SJSA1 (cell line): Measurements from ENCODE around the gene FAM117B. TPM values are rescaled to one million over a fixed set of nuclear protein-coding genes. Genes with fewer than 3 reads are reported as not detected.

Source experiments
- DNase-seq, 2 experiments: peaks; one replicate each; pipeline ENCODE4 v3.0.0-alpha.2; 2015 to 2020; ENCODE audit warnings: low spot score in 2 of 2, low read depth in 1 of 2
- H3K27ac ChIP-seq: fragments of 250-450 bp; sonication (Bioruptor Pico); 2 replicates; pipeline ENCODE4 v1.5.1; 2020; ENCODE audit warnings: mild to moderate bottlenecking, moderate library complexity
- H3K27me3 ChIP-seq: fragments of 250-450 bp; sonication (Bioruptor Pico); replicated peaks from 2 replicates; pipeline ENCODE4 v1.5.1; 2020; ENCODE audit warnings: mild to moderate bottlenecking, moderate library complexity
- H3K36me3 ChIP-seq: fragments of 250-450 bp; sonication (Bioruptor Pico); 2 replicates; pipeline ENCODE4 v1.5.1; 2020; ENCODE audit warnings: mild to moderate bottlenecking
- H3K4me1 ChIP-seq: fragments of 250-450 bp; sonication (Bioruptor Pico); replicated peaks from 2 replicates; pipeline ENCODE4 v1.6.1; 2021; ENCODE audit warnings: mild to moderate bottlenecking
- H3K4me3 ChIP-seq: fragments of 250-450 bp; sonication (Bioruptor Pico); 2 replicates; pipeline ENCODE4 v1.5.1; 2020; ENCODE audit warnings: mild to moderate bottlenecking
- H3K9me3 ChIP-seq: fragments of 250-450 bp; sonication (Bioruptor Pico); replicated peaks from 2 replicates; pipeline ENCODE4 v1.5.1; 2020; ENCODE audit warnings: mild to moderate bottlenecking
- total RNA-seq: library from RNA; depleted of rRNA; stranded (reverse); fragments of >200 nt; shearing (Covaris generic); gene quantifications from 2 replicates; pipeline ENCODE4 v1.2.3, GENCODE V29; 2014

The FAM117B gene
- total RNA-seq, 1 experiment from 2014 or later, result 0.26 TPM

DNA sequence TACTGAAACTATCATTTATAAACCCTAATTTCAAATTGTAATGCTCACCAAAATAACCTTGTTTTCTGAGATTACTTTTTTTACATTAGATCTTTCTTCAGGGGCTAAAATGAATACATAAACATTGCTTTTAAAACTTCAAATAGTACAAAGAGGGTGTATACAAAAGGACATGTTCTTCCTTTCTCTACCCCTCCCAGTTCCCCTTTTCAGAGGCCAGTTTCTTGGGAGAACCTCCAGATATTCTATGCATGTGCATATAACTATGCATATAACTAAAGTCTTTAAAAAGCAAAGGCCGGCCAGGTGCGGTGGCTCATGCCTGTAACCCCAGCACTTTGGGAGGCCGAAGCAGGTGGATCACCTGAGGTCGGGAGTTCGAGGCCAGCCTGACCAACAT is 10.6 kb upstream of the FAM117B start:
- DNase-seq, result no peak
- H3K27me3 ChIP-seq, result no peaks in the 10 kb centered on the region
- H3K36me3 ChIP-seq, result no peaks in the 10 kb centered on the region
- no peaks in the 10 kb centered on the region for H3K9me3 ChIP-seq
- no peak overlapping the region for H3K27ac ChIP-seq
- no peak overlapping the region for H3K4me3 ChIP-seq
- H3K4me1 ChIP-seq, result no peaks in the 10 kb centered on the region

DNA sequence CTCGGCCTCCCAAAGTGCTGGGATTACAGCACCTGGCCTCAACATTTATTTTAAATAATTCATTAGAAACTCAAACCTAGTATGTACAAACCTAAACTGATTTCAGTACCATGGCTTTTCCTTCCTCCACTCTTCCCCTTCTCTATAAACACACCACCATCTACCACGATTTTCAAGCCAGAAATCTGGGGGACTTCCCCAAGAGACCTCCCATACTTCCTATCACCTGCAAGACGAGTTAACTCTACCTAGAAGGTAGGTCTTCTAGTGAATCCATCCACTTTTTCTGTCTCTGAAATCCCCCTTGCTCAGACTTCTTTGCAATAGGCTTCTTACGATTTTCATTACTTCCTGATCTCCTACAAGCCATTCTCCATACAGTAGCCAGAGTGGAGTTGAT is 7.7 kb upstream of the FAM117B start:
- H3K36me3 ChIP-seq, result no peaks in the 10 kb centered on the region
- no peaks in the 10 kb centered on the region for H3K9me3 ChIP-seq
- no peaks in the 10 kb centered on the region for H3K27me3 ChIP-seq
- no peaks in the 10 kb centered on the region for H3K4me1 ChIP-seq
- DNase-seq, result no peak
- no peak overlapping the region for H3K4me3 ChIP-seq
- no peak overlapping the region for H3K27ac ChIP-seq

DNA sequence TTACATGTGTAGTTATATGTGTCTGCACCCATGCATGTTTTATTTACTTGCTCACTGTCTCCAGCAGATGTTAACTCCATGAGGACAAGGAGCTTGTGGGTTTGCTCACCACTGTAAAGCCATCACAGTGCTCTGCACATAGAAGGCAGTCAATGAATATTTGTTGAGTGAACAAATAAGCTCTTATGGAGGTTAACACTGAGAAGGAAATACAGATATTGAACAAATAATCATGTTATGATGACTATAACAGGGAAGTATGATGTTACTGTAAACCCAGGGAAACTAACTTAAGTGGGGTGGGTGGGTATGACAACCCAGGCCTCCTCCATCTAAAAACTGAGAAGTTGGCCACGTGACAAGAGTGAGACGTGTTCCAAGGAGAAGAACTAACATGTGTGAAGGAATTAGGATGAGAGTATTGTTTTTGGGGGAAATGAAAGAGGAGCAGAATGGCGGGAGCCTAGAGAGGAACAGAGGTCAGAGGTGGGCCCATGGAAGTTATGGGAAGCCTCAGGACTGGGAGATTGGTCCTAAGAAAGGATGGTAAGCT is 6.0 kb upstream of the FAM117B start:
- no peak overlapping the region for H3K27ac ChIP-seq
- H3K27me3 ChIP-seq, result no peaks in the 10 kb centered on the region
- no peak for DNase-seq

DNA sequence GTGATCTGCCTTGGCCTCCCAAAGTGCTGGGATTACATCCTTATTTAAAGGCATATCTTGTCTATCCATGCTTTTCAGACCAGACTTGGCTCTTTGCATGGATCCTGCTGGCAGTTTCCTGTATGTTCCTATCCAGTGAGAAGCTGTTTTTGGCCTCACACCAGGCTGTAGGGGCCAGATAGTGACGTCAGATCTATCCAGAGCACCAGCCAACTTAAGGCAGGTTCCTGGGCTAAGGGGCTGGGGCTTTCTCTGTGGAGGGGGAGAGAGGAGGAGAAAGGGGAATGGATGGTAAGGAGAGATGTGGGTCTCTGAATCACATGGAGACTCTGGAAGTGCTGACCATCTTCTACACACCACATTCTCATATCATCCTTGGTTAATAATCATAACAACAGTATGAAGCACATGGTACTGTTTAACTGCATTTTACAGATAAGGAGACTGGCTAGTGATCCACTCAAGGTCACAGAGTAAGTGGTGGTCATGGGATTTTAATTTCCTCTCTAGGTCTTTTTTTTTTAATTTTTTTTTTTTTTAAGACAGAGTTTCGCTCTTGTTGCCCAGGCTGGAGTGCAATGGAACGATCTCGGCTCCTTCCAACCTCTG is 2.0 kb upstream of the FAM117B start:
- Histone ChIP-seq H3K4me1 (peaks cover 8% of the 10 kb centered on the region; the same call in 1 of the 2 replicates), H3K4me3 (no peak overlapping the region), H3K9me3 (no peaks in the 10 kb centered on the region), H3K27ac (no peak overlapping the region), H3K27me3 (no peaks in the 10 kb centered on the region), H3K36me3 (no peaks in the 10 kb centered on the region)
- DNase-seq, result no peak

More for the DNA sequence above, 6.0 kb upstream of the FAM117B start:
- H3K4me3 ChIP-seq, result no peak overlapping the region
- H3K4me1 ChIP-seq, result no peaks in the 10 kb centered on the region
- no peaks in the 10 kb centered on the region for H3K9me3 ChIP-seq
- H3K36me3 ChIP-seq, result no peaks in the 10 kb centered on the region

DNA sequence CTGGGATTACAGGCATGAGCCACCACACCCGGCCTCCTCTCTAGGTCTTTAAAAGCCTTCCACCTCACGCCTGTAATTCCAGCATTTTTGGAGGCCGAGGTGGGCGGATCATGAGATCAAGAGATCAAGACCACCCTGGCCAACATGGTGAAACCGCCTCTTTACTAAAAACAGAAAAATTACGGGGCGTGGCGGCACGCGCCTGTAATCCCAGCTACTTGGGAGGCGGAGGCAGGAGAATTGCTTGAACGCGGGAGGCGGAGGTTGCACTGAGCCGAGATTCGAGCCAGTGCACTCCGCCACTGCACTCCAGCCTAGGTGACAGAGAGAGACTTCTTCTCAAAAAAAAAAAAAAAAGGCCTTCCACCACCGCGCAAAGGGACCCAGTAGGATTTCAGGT is 1.3 kb upstream of the FAM117B start:
- H3K9me3 ChIP-seq, result no peaks in the 10 kb centered on the region
- no peak for DNase-seq
- H3K4me1 ChIP-seq, result peaks cover 8% of the 10 kb centered on the region; the same call in 1 of the 2 replicates
- H3K27ac ChIP-seq, result no peak overlapping the region
- H3K4me3 ChIP-seq, result no peak overlapping the region
- H3K27me3 ChIP-seq, result no peaks in the 10 kb centered on the region
- no peaks in the 10 kb centered on the region for H3K36me3 ChIP-seq

- DNase-seq, result peak; percentile 37 to 60
- H3K36me3 ChIP-seq, result no peaks in the 10 kb centered on the region
- H3K27ac ChIP-seq, result no peak overlapping the region
- H3K9me3 ChIP-seq, result no peaks in the 10 kb centered on the region
- peak overlapping the region; percentile 89 for H3K4me3 ChIP-seq
- H3K4me1 ChIP-seq, result peaks cover 8% of the 10 kb centered on the region; the same call in 1 of the 2 replicates
- no peaks in the 10 kb centered on the region for H3K27me3 ChIP-seq
Observed at GRCh38 chr2:202635428-202636212, 851 bp downstream of the FAM117B start.

GRCh38 chr2:202636213-202636513 is 1.4 kb downstream of the FAM117B start:
- H3K4me1 ChIP-seq, result peaks cover 8% of the 10 kb centered on the region; the same call in 1 of the 2 replicates
- DNase-seq, result peak in 1 of 2 experiments; percentile 24
- H3K9me3 ChIP-seq, result no peaks in the 10 kb centered on the region
- peak overlapping the region; percentile 89 for H3K4me3 ChIP-seq
- no peaks in the 10 kb centered on the region for H3K27me3 ChIP-seq
- H3K27ac ChIP-seq, result no peak overlapping the region
- H3K36me3 ChIP-seq, result no peaks in the 10 kb centered on the region

GRCh38 chr2:202638721-202639120 is 4.0 kb downstream of the FAM117B start:
- Histone ChIP-seq H3K27me3 (no peaks in the 10 kb centered on the region), H3K27ac (no peak overlapping the region), H3K4me3 (no peak overlapping the region), H3K4me1 (peaks cover 8% of the 10 kb centered on the region; the same call in 1 of the 2 replicates), H3K9me3 (no peaks in the 10 kb centered on the region), H3K36me3 (no peaks in the 10 kb centered on the region)
- DNase-seq, result no peak

DNA sequence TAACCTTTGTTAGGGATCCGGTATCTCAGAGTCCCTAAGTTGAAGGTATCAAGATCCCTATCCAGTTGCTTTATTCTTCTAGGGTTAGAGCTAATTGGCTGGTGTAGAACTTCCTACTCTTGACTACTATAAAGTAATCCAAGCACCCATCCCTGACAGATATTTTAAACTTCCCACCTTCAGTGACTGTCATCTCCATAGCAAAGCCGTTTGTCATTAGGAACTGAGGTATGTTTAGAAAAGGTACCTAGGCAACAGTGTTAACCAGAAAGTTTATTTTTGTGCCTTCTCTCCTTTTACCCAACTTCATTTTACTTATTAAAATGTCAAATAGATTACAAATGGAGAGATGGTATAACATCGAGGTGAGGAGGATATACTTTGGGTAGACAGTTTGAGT is 4.5 kb downstream of the FAM117B start:
- Histone ChIP-seq H3K27ac (no peak overlapping the region), H3K9me3 (no peaks in the 10 kb centered on the region), H3K36me3 (no peaks in the 10 kb centered on the region), H3K4me1 (peaks cover 6% of the 10 kb centered on the region; the same call in 1 of the 2 replicates), H3K4me3 (no peak overlapping the region), H3K27me3 (no peaks in the 10 kb centered on the region)
- DNase-seq, result no peak

DNA sequence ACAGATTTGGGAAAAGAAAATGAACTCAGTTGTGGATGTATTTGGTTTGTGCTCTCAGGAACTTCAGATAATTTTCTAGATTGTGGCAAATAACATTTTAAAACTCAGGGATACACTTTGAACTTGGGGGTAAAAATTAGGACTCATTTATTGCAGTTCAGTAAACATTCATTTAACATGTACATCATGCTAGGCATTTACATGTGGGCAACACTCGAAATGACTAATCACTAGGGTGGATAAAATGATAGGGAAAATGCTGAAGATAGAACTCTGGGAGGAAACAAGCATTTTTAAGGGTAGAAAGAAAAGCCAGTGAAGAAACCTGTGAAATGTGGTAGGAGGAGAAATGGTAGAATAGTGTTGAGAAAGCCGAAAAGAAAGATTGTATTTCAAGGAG is 7.8 kb downstream of the FAM117B start:
- Histone ChIP-seq H3K4me3 (no peak overlapping the region), H3K9me3 (no peaks in the 10 kb centered on the region), H3K27ac (no peak overlapping the region), H3K4me1 (no peaks in the 10 kb centered on the region), H3K27me3 (no peaks in the 10 kb centered on the region), H3K36me3 (no peaks in the 10 kb centered on the region)
- DNase-seq, result no peak

- H3K4me3 ChIP-seq, result no peak overlapping the region
- no peaks in the 10 kb centered on the region for H3K9me3 ChIP-seq
- no peaks in the 10 kb centered on the region for H3K36me3 ChIP-seq
- H3K4me1 ChIP-seq, result no peaks in the 10 kb centered on the region
- H3K27ac ChIP-seq, result no peak overlapping the region
- DNase-seq, result no peak
- H3K27me3 ChIP-seq, result no peaks in the 10 kb centered on the region
Observed at GRCh38 chr2:202643012-202643858, 8.5 kb downstream of the FAM117B start.

GRCh38 chr2:202652119-202652518 is 17.4 kb downstream of the FAM117B start:
- H3K4me3 ChIP-seq, result no peak overlapping the region

DNA sequence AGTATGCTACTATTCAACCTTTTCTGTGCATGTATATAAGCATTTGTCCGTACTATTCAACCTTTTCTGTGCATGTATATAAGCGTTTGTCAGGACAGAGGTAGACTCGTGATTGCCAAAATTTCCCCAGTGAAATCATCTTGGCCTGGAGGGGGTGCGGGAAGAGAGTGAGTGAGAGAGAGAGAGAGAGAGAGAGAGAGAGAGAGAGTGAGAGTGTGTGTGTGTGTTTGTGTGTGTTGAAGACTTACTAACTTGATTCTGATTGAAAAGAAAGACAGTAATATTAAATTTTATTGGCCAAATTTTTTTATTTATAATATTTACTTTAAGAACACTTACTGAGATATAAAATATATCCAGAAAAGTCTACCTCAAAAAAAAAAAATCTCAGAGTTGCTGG is 19.1 kb downstream of the FAM117B start:
- H3K4me3 ChIP-seq, result no peak overlapping the region
- no peak for DNase-seq
- no peak overlapping the region for H3K27ac ChIP-seq
- no peaks in the 10 kb centered on the region for H3K27me3 ChIP-seq
- H3K36me3 ChIP-seq, result no peaks in the 10 kb centered on the region
- no peaks in the 10 kb centered on the region for H3K9me3 ChIP-seq
- no peaks in the 10 kb centered on the region for H3K4me1 ChIP-seq

More at GRCh38 chr2:202652119-202652518, 17.4 kb downstream of the FAM117B start:
- no peak for DNase-seq
- Histone ChIP-seq H3K27ac (no peak overlapping the region), H3K4me1 (no peaks in the 10 kb centered on the region), H3K36me3 (no peaks in the 10 kb centered on the region), H3K9me3 (no peaks in the 10 kb centered on the region), H3K27me3 (no peaks in the 10 kb centered on the region)
